ENCODE measurements around the gene NRXN3. TPM values are rescaled to one million over a fixed set of nuclear protein-coding genes. Genes with fewer than 3 reads are reported as not detected.

NRXN3 gene
- total RNA-seq, 1 experiment from 2014 or later, result not detected

- H3K27me3 Mint-ChIP-seq (ENCODE audit: unreplicated experiment), result no peaks in the 10 kb centered on the region
- H3K9me3 Mint-ChIP-seq (ENCODE audit: low read depth, unreplicated experiment), result peaks cover 4% of the 10 kb centered on the region
- no peak overlapping the region for H3K27ac Mint-ChIP-seq (ENCODE audit: unreplicated experiment)
- H3K36me3 Mint-ChIP-seq (ENCODE audit: insufficient read depth, unreplicated experiment), result no peaks in the 10 kb centered on the region
- BruUV-seq (replicated peaks), result no TSS peak
- DNase-seq, result no peak
- CTCF ChIA-PET, result no interaction called here
- no peak for TF ChIP-seq CTCF (IDR thresholded peaks at IDR 0.05; ENCODE audit: unreplicated experiment)
- intact Hi-C loops (cut with micrococcal nuclease; ENCODE audit: unreplicated experiment), result no loop called here
- H3K4me1 Mint-ChIP-seq (ENCODE audit: low read depth, unreplicated experiment), result no peaks in the 10 kb centered on the region
- H3K4me3 Mint-ChIP-seq (ENCODE audit: low read depth, unreplicated experiment), result no peak overlapping the region
Measured at GRCh38 chr14:79179985-79180384, 1009.8 kb downstream of the NRXN3 start.

- intact Hi-C loops (cut with micrococcal nuclease; ENCODE audit: unreplicated experiment), result no loop called here
- no peaks in the 10 kb centered on the region for H3K4me1 Mint-ChIP-seq (ENCODE audit: low read depth, unreplicated experiment)
- H3K9me3 Mint-ChIP-seq (ENCODE audit: low read depth, unreplicated experiment), result peaks cover 4% of the 10 kb centered on the region
- no peak for TF ChIP-seq CTCF (IDR thresholded peaks at IDR 0.05; ENCODE audit: unreplicated experiment)
- CTCF ChIA-PET, result no interaction called here
- DNase-seq, result no peak
- no peak overlapping the region for H3K4me3 Mint-ChIP-seq (ENCODE audit: low read depth, unreplicated experiment)
- BruUV-seq (replicated peaks), result no TSS peak
- H3K27me3 Mint-ChIP-seq (ENCODE audit: unreplicated experiment), result no peaks in the 10 kb centered on the region
- no peaks in the 10 kb centered on the region for H3K36me3 Mint-ChIP-seq (ENCODE audit: insufficient read depth, unreplicated experiment)
- H3K27ac Mint-ChIP-seq (ENCODE audit: unreplicated experiment), result no peak overlapping the region
Measured at GRCh38 chr14:79180656-79181055, 1010.5 kb downstream of the NRXN3 start.

GRCh38 chr14:79186523-79186922 lies 1016.4 kb downstream of the NRXN3 start:
- TF ChIP-seq CTCF (IDR thresholded peaks at IDR 0.05; ENCODE audit: unreplicated experiment), result no peak
- CTCF ChIA-PET, result no interaction called here
- H3K27ac Mint-ChIP-seq (ENCODE audit: unreplicated experiment), result no peak overlapping the region
- no peaks in the 10 kb centered on the region for H3K4me1 Mint-ChIP-seq (ENCODE audit: low read depth, unreplicated experiment)
- H3K4me3 Mint-ChIP-seq (ENCODE audit: low read depth, unreplicated experiment), result no peak overlapping the region
- H3K36me3 Mint-ChIP-seq (ENCODE audit: insufficient read depth, unreplicated experiment), result no peaks in the 10 kb centered on the region
- peaks cover 7% of the 10 kb centered on the region for H3K9me3 Mint-ChIP-seq (ENCODE audit: low read depth, unreplicated experiment)
- no TSS peak for BruUV-seq (replicated peaks)
- no peaks in the 10 kb centered on the region for H3K27me3 Mint-ChIP-seq (ENCODE audit: unreplicated experiment)
- no peak for DNase-seq
- intact Hi-C loops (cut with micrococcal nuclease; ENCODE audit: unreplicated experiment), result no loop called here

GRCh38 chr14:79193689-79194477 lies 1023.7 kb downstream of the NRXN3 start:
- intact Hi-C loops (cut with micrococcal nuclease; ENCODE audit: unreplicated experiment), result no loop called here
- CTCF ChIA-PET, result no interaction called here
- H3K4me3 Mint-ChIP-seq (ENCODE audit: low read depth, unreplicated experiment), result no peak overlapping the region
- no peaks in the 10 kb centered on the region for H3K36me3 Mint-ChIP-seq (ENCODE audit: insufficient read depth, unreplicated experiment)
- no peaks in the 10 kb centered on the region for H3K27me3 Mint-ChIP-seq (ENCODE audit: unreplicated experiment)
- TF ChIP-seq CTCF (IDR thresholded peaks at IDR 0.05; ENCODE audit: unreplicated experiment), result no peak
- no TSS peak for BruUV-seq (replicated peaks)
- H3K27ac Mint-ChIP-seq (ENCODE audit: unreplicated experiment), result no peak overlapping the region
- H3K9me3 Mint-ChIP-seq (ENCODE audit: low read depth, unreplicated experiment), result peaks cover 3% of the 10 kb centered on the region
- no peak for DNase-seq
- no peaks in the 10 kb centered on the region for H3K4me1 Mint-ChIP-seq (ENCODE audit: low read depth, unreplicated experiment)
